Liver (tissue), 9 donors: ENCODE measurements around the gene ARL11. TPM values are rescaled to one million over a fixed set of nuclear protein-coding genes. Genes with fewer than 3 reads are reported as not detected.

ENCODE experiments used
- DNase-seq: peaks from one replicate; pipeline ENCODE4 v3.0.0-alpha.2; 2017; ENCODE audit warnings: low spot score
- H3K27ac ChIP-seq, 2 donors: one replicate each; pipeline ENCODE4 v1.7.0; 2013; ENCODE audit warnings: inconsistent platforms in 2 of 2, low read length in 2 of 2, control low read depth in 1 of 2, low read depth in 1 of 2, mild to moderate bottlenecking in 1 of 2
- H3K27me3 ChIP-seq, 4 donors: one replicate each; pipeline versions ENCODE4 v1.6.1 to v1.7.0; 2013; ENCODE audit warnings: low read length in 3 of 4, inconsistent platforms in 1 of 4, mild to moderate bottlenecking in 1 of 4, moderate library complexity in 1 of 4; ENCODE audit not compliant: control insufficient read depth in 4 of 4, insufficient read depth in 4 of 4
- H3K36me3 ChIP-seq, 4 donors: one replicate each; pipeline versions ENCODE4 v1.6.1 to v1.7.0; 2013; ENCODE audit warnings: low read length in 3 of 4, mild to moderate bottlenecking in 3 of 4, low read depth in 1 of 4, moderate library complexity in 1 of 4; ENCODE audit not compliant: control insufficient read depth in 4 of 4, insufficient read depth in 3 of 4
- H3K4me1 ChIP-seq, 4 donors: one replicate each; pipeline versions ENCODE4 v1.6.1 to v1.7.0; 2013; ENCODE audit warnings: low read length in 3 of 4, mild to moderate bottlenecking in 3 of 4, moderate library complexity in 1 of 4; ENCODE audit not compliant: control insufficient read depth in 4 of 4, insufficient read depth in 4 of 4
- H3K4me3 ChIP-seq, 3 donors: one replicate each; pipeline versions ENCODE4 v1.6.1 to v1.7.0; 2013; ENCODE audit warnings: low read length in 3 of 3, control low read depth in 1 of 3, low read depth in 1 of 3, mild to moderate bottlenecking in 1 of 3
- H3K9ac ChIP-seq, 2 donors: one replicate each; pipeline ENCODE4 v1.7.0; 2013; ENCODE audit warnings: low read length in 2 of 2, mild to moderate bottlenecking in 2 of 2, moderate library complexity in 2 of 2, control low read depth in 1 of 2, low read depth in 1 of 2
- H3K9me3 ChIP-seq, 4 donors: one replicate each; pipeline versions ENCODE4 v1.6.1 to v1.7.0; 2013; ENCODE audit warnings: low read length in 3 of 4; ENCODE audit not compliant: control insufficient read depth in 4 of 4
- EGR1 ChIP-seq, 2 donors: IDR thresholded peaks; 2 replicates each; pipeline ENCODE4 v1.6.1; 2016 to 2018; ENCODE audit warnings: antibody characterized with exemption in 2 of 2, low read depth in 2 of 2
- FOXA1 ChIP-seq: IDR thresholded peaks from 2 replicates; pipeline ENCODE4 v1.6.1; 2016; ENCODE audit warnings: antibody characterized with exemption
- GABPA ChIP-seq, 2 donors: IDR thresholded peaks in 1 of 2; conservative IDR thresholded peaks in 1 of 2; 2 replicates each; pipeline ENCODE4 v1.6.1; 2016; ENCODE audit warnings: antibody characterized with exemption in 2 of 2, mild to moderate bottlenecking in 1 of 2, moderate library complexity in 1 of 2
- HNF4A ChIP-seq, 2 donors: conservative IDR thresholded peaks; 2 replicates each; pipeline ENCODE4 v1.6.1; 2016; ENCODE audit warnings: antibody characterized with exemption in 2 of 2, mild to moderate bottlenecking in 2 of 2
- JUND ChIP-seq, 2 donors: IDR thresholded peaks; 2 replicates each; pipeline ENCODE4 v1.6.1; 2016; ENCODE audit warnings: antibody characterized with exemption in 2 of 2
- NR2F2 ChIP-seq: IDR thresholded peaks from 2 replicates; pipeline ENCODE4 v1.6.1; 2016; ENCODE audit warnings: antibody characterized with exemption
- TAF1 ChIP-seq: conservative IDR thresholded peaks from 2 replicates; pipeline ENCODE4 v1.6.1; 2016; ENCODE audit warnings: antibody characterized with exemption, mild to moderate bottlenecking
- YY1 ChIP-seq: IDR thresholded peaks from 2 replicates; pipeline ENCODE4 v1.6.1; 2016; ENCODE audit warnings: antibody characterized with exemption, mild to moderate bottlenecking
- WGBS: extraction: QIAGEN DNeasy Blood & Tissue Kit; methylation state at CpG from one replicate; pipeline ENCODE4 v1.1.7; 2013; 5-methylcytosine and 5-hydroxymethylcytosine counted together
- polyA plus RNA-seq, 2 donors: library from polyadenylated mRNA; stranded (reverse) in 1 of 2; unstranded in 1 of 2; fragments of 200-250 nt in 1 of 2; fragments of >200 nt in 1 of 2; fragmentation: Nextera tagmentation in 1 of 2; extraction: Ambion mirVana in 1 of 2; gene quantifications; one replicate each; pipeline versions ENCODE4 v1.2.1 to v1.2.3, GENCODE V29; 2013 to 2015
- total RNA-seq, 2 donors: library from RNA; depleted of rRNA; stranded (reverse); fragments of >200 nt; gene quantifications; one replicate each; pipeline ENCODE4 v1.2.3, GENCODE V29; 2014
- TF ChIP-seq, protein P1 (sequence below): IDR thresholded peaks from 2 replicates; pipeline ENCODE4 v1.6.1; 2016; ENCODE audit warnings: antibody characterized with exemption
- TF ChIP-seq, protein P2 (sequence below): IDR thresholded peaks from 2 replicates; pipeline ENCODE4 v1.6.1; 2016; ENCODE audit warnings: antibody characterized with exemption, mild to moderate bottlenecking
- TF ChIP-seq, protein P3 (sequence below): IDR thresholded peaks from 2 replicates; pipeline ENCODE4 v1.6.1; 2016; ENCODE audit warnings: antibody characterized with exemption
- donor health status: healthy.
- donor health status: healthy.
- donor health status: healthy.
- donor health status: healthy.
- donor health status: healthy.

Gene ARL11
- total and polyA plus RNA-seq, 4 donors: 0.11 to 1.5 (median 0.59) TPM

DNA sequence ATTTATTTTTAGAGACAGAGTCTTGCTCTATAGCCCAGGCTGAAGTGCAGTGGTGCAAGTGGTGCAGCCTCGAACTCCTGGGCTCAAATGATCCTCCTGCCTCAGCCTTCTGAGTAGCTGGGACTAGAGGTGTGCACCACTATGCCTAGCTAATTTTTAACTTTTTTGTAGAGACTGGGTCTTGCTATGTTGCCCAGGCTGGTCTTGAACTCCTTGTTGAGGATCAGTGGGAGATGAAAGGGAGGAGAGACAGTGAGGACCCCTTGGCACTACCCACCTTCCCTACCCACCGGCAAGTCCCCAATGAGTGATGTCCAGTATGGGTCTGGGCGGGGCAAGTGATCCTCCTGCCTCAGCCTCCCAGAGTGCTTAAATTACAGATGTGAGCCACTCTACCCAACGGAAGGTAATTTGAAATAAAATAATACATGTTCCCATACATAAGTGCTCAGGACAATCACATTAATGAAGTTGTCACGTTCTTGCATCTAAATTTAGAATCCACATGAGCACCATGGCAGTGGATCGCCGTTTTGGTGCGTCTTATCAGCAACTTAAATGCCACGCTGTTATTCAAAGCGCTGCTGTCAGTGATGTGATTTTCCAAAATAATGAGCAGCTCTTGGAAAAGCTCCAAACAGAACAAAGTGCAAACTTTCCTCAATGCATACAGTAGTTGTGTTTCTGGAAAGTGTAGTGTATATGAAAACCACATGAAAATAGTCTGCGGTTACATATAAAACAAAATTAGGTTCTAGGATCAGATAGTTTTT, 5.9 kb upstream of the ARL11 start:
- H3K9ac ChIP-seq: no peak overlapping the region
- peaks cover 5 to 16% (median 11%) of the 10 kb centered on the region in 4 donors for H3K4me1 ChIP-seq
- TF ChIP-seq, protein P1, sequence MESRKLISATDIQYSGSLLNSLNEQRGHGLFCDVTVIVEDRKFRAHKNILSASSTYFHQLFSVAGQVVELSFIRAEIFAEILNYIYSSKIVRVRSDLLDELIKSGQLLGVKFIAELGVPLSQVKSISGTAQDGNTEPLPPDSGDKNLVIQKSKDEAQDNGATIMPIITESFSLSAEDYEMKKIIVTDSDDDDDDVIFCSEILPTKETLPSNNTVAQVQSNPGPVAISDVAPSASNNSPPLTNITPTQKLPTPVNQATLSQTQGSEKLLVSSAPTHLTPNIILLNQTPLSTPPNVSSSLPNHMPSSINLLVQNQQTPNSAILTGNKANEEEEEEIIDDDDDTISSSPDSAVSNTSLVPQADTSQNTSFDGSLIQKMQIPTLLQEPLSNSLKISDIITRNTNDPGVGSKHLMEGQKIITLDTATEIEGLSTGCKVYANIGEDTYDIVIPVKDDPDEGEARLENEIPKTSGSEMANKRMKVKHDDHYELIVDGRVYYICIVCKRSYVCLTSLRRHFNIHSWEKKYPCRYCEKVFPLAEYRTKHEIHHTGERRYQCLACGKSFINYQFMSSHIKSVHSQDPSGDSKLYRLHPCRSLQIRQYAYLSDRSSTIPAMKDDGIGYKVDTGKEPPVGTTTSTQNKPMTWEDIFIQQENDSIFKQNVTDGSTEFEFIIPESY: no peak
- H3K27ac ChIP-seq: no peak overlapping the region
- H3K4me3 ChIP-seq: no peak overlapping the region
- 77% methylated on average over 11 of the region's 11 CpGs for WGBS
- no peaks in the 10 kb centered on the region for H3K9me3 ChIP-seq
- H3K36me3 ChIP-seq: no peaks in the 10 kb centered on the region
- no peak for DNase-seq
- no peaks in the 10 kb centered on the region for H3K27me3 ChIP-seq

DNA sequence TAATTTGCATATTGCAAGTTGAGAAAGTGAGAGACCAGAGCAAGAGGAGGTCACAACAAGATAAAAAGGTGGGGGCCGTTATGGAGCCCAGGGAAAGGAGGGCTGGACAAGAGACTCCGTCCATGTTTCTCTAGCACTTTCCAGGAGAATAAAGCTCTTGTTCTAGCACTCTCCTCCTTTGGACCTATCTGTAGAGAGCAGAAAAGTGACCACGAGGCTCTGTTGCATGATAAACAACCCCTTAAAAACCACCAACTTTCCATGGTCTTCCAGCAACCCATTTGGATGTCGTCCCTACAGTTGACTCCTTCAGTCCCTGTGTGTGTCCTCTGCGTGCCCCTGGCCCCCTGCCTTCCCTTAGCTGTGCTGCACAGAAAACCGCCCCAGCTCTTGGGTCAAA, 4.1 kb upstream of the ARL11 start:
- Histone ChIP-seq H3K9ac (no peak overlapping the region), H3K27ac (no peak overlapping the region), H3K9me3 (no peaks in the 10 kb centered on the region), H3K36me3 (no peaks in the 10 kb centered on the region), H3K27me3 (no peaks in the 10 kb centered on the region), H3K4me3 (no peak overlapping the region), H3K4me1 (peaks cover 5 to 16% (median 12%) of the 10 kb centered on the region in 4 donors)
- DNase-seq: no peak
- WGBS: 94% methylated on average over 6 of the region's 6 CpGs
- TF ChIP-seq, protein P2, sequence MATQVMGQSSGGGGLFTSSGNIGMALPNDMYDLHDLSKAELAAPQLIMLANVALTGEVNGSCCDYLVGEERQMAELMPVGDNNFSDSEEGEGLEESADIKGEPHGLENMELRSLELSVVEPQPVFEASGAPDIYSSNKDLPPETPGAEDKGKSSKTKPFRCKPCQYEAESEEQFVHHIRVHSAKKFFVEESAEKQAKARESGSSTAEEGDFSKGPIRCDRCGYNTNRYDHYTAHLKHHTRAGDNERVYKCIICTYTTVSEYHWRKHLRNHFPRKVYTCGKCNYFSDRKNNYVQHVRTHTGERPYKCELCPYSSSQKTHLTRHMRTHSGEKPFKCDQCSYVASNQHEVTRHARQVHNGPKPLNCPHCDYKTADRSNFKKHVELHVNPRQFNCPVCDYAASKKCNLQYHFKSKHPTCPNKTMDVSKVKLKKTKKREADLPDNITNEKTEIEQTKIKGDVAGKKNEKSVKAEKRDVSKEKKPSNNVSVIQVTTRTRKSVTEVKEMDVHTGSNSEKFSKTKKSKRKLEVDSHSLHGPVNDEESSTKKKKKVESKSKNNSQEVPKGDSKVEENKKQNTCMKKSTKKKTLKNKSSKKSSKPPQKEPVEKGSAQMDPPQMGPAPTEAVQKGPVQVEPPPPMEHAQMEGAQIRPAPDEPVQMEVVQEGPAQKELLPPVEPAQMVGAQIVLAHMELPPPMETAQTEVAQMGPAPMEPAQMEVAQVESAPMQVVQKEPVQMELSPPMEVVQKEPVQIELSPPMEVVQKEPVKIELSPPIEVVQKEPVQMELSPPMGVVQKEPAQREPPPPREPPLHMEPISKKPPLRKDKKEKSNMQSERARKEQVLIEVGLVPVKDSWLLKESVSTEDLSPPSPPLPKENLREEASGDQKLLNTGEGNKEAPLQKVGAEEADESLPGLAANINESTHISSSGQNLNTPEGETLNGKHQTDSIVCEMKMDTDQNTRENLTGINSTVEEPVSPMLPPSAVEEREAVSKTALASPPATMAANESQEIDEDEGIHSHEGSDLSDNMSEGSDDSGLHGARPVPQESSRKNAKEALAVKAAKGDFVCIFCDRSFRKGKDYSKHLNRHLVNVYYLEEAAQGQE: no peak
- TF ChIP-seq, protein P3, sequence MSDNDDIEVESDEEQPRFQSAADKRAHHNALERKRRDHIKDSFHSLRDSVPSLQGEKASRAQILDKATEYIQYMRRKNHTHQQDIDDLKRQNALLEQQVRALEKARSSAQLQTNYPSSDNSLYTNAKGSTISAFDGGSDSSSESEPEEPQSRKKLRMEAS: no peak
- TF ChIP-seq JUND (IDR thresholded peaks at IDR 0.05): no peak
- TF ChIP-seq FOXA1: no peak
- no peak for TF ChIP-seq TAF1
- TF ChIP-seq HNF4A (conservative IDR thresholded peaks at IDR 0.05): no peak
- no peak for TF ChIP-seq GABPA (IDR thresholded peaks at IDR 0.05 in 1 of 2, conservative IDR thresholded peaks at IDR 0.05 in 1 of 2)
- TF ChIP-seq YY1: no peak
- TF ChIP-seq NR2F2: no peak
- TF ChIP-seq, protein P1: no peak
- TF ChIP-seq EGR1 (IDR thresholded peaks at IDR 0.05; ENCODE audit: low read depth in 2 of 2): no peak
